Measurements from ENCODE around the gene KIF2C.

GRCh38 chr1:44759077-44759476 lies 19.4 kb downstream of the KIF2C start:
- TF ChIP-seq POLR2A (conservative IDR thresholded peaks at IDR 0.05), result no peak
- no peak for TF ChIP-seq MLLT1 (IDR thresholded peaks at IDR 0.05)
- TF ChIP-seq E2F3 (CRISPR knock-in tag; IDR thresholded peaks at IDR 0.05), result no peak
- TF ChIP-seq DACH1 (IDR thresholded peaks at IDR 0.05; ENCODE audit: partially characterized antibody), result no peak
- TF ChIP-seq HNRNPH1 (optimal IDR thresholded peaks at IDR 0.05; ENCODE audit: low read depth, low read length), result no peak
- no peak for TF ChIP-seq CTCF (IDR thresholded peaks at IDR 0.05 in 2 of 3, conservative IDR thresholded peaks at IDR 0.05 in 1 of 3; ENCODE audit: insufficient read depth in 2 of 3, low read depth in 1 of 3, low read length in 3 of 3)
- no peak for TF ChIP-seq NR3C1 (CRISPR knock-in tag; IDR thresholded peaks at IDR 0.05)
- TF ChIP-seq HINFP (tag; conservative IDR thresholded peaks at IDR 0.05; ENCODE audit: low read depth), result no peak
- no peak for TF ChIP-seq FOXO4 (CRISPR knock-in tag; IDR thresholded peaks at IDR 0.05)
- no peak for TF ChIP-seq RB1 (IDR thresholded peaks at IDR 0.05; ENCODE audit: low read depth)

All from K562 (cell line).